GM21381 (cell line): Measurements from ENCODE around the gene NRCAM.

Experiments used
- ATAC-seq: cut with Tn5 transposase; IDR thresholded peaks from one replicate; pipeline ENCODE4 v1.9.1; 2021; ENCODE audit warnings: mild to moderate bottlenecking, moderate library complexity; ENCODE audit not compliant: unreplicated experiment

NRCAM gene

GRCh38 chr7:108181073-108181985 is 274.9 kb downstream of the NRCAM start:
- no peak for ATAC-seq

- no peak for ATAC-seq
These were observed 277.8 kb downstream of the NRCAM start for GRCh38 chr7:108178398-108178797.

GRCh38 chr7:108171164-108171563 is 285.1 kb downstream of the NRCAM start:
- no peak for ATAC-seq

GRCh38 chr7:108170251-108170650 is 286.0 kb downstream of the NRCAM start:
- ATAC-seq: no peak

- no peak for ATAC-seq
These were observed 288.8 kb downstream of the NRCAM start for GRCh38 chr7:108167460-108167859.

GRCh38 chr7:108166687-108167086 is 289.5 kb downstream of the NRCAM start:
- no peak for ATAC-seq

GRCh38 chr7:108165723-108166122 is 290.5 kb downstream of the NRCAM start:
- ATAC-seq: no peak

GRCh38 chr7:108164946-108165345 is 291.3 kb downstream of the NRCAM start:
- no peak for ATAC-seq

- ATAC-seq: no peak
These were observed 291.9 kb downstream of the NRCAM start for GRCh38 chr7:108164342-108164741.

- ATAC-seq: no peak
These were observed 297.5 kb downstream of the NRCAM start for GRCh38 chr7:108158776-108159175.

- no peak for ATAC-seq
These were observed 298.5 kb downstream of the NRCAM start for GRCh38 chr7:108157606-108158335.

- no peak for ATAC-seq
These were observed 299.2 kb downstream of the NRCAM start for GRCh38 chr7:108156897-108157605.

- no peak for ATAC-seq
These were observed 304.0 kb downstream of the NRCAM start for GRCh38 chr7:108152198-108152597.

GRCh38 chr7:108149908-108150307 is 306.3 kb downstream of the NRCAM start:
- ATAC-seq: no peak

- ATAC-seq: no peak
These were observed 307.1 kb downstream of the NRCAM start for GRCh38 chr7:108149119-108149518.

- no peak for ATAC-seq
These were observed 309.1 kb downstream of the NRCAM start for GRCh38 chr7:108147031-108147563.

- ATAC-seq: no peak
These were observed 310.0 kb downstream of the NRCAM start for GRCh38 chr7:108146070-108146842.

GRCh38 chr7:108145401-108145800 is 310.8 kb downstream of the NRCAM start:
- ATAC-seq: no peak

GRCh38 chr7:108144931-108145330 is 311.3 kb downstream of the NRCAM start:
- no peak for ATAC-seq

- ATAC-seq: no peak
These were observed 312.4 kb downstream of the NRCAM start for GRCh38 chr7:108143658-108144420.
